Astrocyte (in vitro differentiated cells and primary cell): Measurements from ENCODE around the gene HINFP.

Experiments used
- CTCF ChIP-seq: IDR thresholded peaks from 2 replicates; pipeline ENCODE4 v1.5.1; 2011; ENCODE audit warnings: low read depth, mild to moderate bottlenecking, inconsistent platforms, low read length, moderate library complexity; ENCODE audit not compliant: insufficient read depth
- EZH2 ChIP-seq: IDR thresholded peaks from 2 replicates; pipeline ENCODE4 v1.6.1; 2012; ENCODE audit warnings: mild to moderate bottlenecking, low read length, inconsistent platforms; ENCODE audit not compliant: insufficient read depth

DNA sequence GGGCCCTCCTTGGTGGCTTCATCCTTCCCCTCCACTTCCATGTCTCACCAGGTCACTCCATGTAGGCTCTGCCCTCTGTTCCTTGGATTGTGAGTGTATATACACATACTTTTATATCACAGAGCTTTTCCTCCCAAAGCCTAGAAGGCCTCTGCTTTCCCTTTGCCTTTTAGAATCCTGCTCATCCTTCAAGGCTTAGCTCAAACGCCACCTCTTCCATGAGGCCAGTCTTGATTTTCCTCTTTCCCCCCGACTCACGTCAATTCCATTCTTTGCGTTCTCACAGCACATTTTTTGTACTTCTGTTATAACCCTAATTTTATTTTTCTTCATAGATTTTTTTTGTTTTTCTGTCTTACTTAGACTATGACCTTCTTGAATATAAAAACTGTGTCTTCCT is 31.2 kb downstream of the HINFP start:
- no peak for TF ChIP-seq CTCF
- no peak for TF ChIP-seq EZH2
